Measurements from ENCODE around the gene VPS35.

Gene VPS35

GRCh38 chr16:46620266-46621005, 68.5 kb downstream of the VPS35 start (continued):
- TF ChIP-seq PRDM10 (tag by site-specific recombination; IDR thresholded peaks at IDR 0.05), result peak; percentile 14; the same call in 1 of the 2 replicates

- Histone ChIP-seq H3K36me3 (ENCODE audit: control insufficient read depth in 2 of 2, insufficient read depth in 1 of 2, low read length in 2 of 2) (peaks cover 22 to 57% of the 10 kb centered on the region in 2 experiments), H3K27ac (ENCODE audit: extremely low read depth, low read depth, low read length) (no peak overlapping the region), H3K9me3 (ENCODE audit: control insufficient read depth, insufficient read depth, low read depth, low read length) (no peaks in the 10 kb centered on the region), H3K4me3 (ENCODE audit: low read depth, low read length) (no peak overlapping the region), H3K4me1 (ENCODE audit: control insufficient read depth, insufficient read depth, low read length) (no peaks in the 10 kb centered on the region)
- ChIA-PET CTCF (interaction anchor here (0.5 kb wide), 1 partner anchor 64 kb away, joined by 3 read pairs; no protein-coding TSS in a partner anchor), POLR2A (no interaction called here)
- TF ChIP-seq ZNF350 (tag by site-specific recombination; IDR thresholded peaks at IDR 0.05) (no peak), ZNF596 (tag by site-specific recombination; IDR thresholded peaks at IDR 0.05) (no peak), ZNF776 (tag by site-specific recombination; IDR thresholded peaks at IDR 0.05; ENCODE audit: borderline replicate concordance) (no peak), ZNF610 (tag by site-specific recombination; IDR thresholded peaks at IDR 0.05; ENCODE audit: borderline replicate concordance) (no peak), HIC1 (tag by site-specific recombination; IDR thresholded peaks at IDR 0.05) (no peak), ZNF221 (tag by site-specific recombination; IDR thresholded peaks at IDR 0.05; ENCODE audit: borderline replicate concordance) (no peak), ZNF830 (tag by site-specific recombination; IDR thresholded peaks at IDR 0.05; ENCODE audit: low read depth) (no peak), ZNF311 (tag by site-specific recombination; IDR thresholded peaks at IDR 0.05; ENCODE audit: borderline replicate concordance) (no peak), ZBTB11 (tag by site-specific recombination; conservative IDR thresholded peaks at IDR 0.05; ENCODE audit: low read depth) (no peak), GLI4 (tag by site-specific recombination; IDR thresholded peaks at IDR 0.05) (no peak), ZNF558 (tag by site-specific recombination; IDR thresholded peaks at IDR 0.05) (no peak), AEBP2 (tag by site-specific recombination; IDR thresholded peaks at IDR 0.05; ENCODE audit: borderline replicate concordance) (no peak)
- TF ChIP-seq, protein P1, sequence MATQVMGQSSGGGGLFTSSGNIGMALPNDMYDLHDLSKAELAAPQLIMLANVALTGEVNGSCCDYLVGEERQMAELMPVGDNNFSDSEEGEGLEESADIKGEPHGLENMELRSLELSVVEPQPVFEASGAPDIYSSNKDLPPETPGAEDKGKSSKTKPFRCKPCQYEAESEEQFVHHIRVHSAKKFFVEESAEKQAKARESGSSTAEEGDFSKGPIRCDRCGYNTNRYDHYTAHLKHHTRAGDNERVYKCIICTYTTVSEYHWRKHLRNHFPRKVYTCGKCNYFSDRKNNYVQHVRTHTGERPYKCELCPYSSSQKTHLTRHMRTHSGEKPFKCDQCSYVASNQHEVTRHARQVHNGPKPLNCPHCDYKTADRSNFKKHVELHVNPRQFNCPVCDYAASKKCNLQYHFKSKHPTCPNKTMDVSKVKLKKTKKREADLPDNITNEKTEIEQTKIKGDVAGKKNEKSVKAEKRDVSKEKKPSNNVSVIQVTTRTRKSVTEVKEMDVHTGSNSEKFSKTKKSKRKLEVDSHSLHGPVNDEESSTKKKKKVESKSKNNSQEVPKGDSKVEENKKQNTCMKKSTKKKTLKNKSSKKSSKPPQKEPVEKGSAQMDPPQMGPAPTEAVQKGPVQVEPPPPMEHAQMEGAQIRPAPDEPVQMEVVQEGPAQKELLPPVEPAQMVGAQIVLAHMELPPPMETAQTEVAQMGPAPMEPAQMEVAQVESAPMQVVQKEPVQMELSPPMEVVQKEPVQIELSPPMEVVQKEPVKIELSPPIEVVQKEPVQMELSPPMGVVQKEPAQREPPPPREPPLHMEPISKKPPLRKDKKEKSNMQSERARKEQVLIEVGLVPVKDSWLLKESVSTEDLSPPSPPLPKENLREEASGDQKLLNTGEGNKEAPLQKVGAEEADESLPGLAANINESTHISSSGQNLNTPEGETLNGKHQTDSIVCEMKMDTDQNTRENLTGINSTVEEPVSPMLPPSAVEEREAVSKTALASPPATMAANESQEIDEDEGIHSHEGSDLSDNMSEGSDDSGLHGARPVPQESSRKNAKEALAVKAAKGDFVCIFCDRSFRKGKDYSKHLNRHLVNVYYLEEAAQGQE (tag by site-specific recombination; IDR thresholded peaks at IDR 0.05), result no peak
- TF ChIP-seq, protein P2, sequence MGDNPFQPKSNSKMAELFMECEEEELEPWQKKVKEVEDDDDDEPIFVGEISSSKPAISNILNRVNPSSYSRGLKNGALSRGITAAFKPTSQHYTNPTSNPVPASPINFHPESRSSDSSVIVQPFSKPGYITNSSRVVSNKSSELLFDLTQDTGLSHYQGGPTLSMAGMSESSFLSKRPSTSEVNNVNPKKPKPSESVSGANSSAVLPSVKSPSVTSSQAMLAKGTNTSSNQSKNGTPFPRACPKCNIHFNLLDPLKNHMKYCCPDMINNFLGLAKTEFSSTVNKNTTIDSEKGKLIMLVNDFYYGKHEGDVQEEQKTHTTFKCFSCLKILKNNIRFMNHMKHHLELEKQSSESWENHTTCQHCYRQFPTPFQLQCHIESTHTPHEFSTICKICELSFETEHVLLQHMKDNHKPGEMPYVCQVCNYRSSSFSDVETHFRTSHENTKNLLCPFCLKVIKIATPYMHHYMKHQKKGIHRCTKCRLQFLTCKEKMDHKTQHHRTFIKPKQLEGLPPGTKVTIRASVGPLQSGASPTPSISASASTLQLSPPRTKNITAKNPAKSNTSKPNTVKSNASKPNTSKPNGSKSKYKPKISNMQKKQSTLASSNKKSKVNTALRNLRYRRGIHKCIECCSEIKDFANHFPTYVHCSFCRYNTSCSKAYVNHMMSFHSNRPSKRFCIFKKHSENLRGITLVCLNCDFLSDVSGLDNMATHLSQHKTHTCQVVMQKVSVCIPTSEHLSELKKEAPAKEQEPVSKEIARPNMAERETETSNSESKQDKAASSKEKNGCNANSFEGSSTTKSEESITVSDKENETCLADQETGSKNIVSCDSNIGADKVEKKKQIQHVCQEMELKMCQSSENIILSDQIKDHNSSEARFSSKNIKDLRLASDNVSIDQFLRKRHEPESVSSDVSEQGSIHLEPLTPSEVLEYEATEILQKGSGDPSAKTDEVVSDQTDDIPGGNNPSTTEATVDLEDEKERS (tag by site-specific recombination; IDR thresholded peaks at IDR 0.05), result no peak
Measured at GRCh38 chr16:46618516-46618915, 70.5 kb downstream of the VPS35 start.
